GM19438 (cell line): Measurements from ENCODE around the gene PTCD1.
A peak's percentile ranks its signal among the peaks of the same experiment; 100 is the strongest.

Source experiments
- ATAC-seq: cut with Tn5 transposase; IDR thresholded peaks from one replicate; pipeline ENCODE4 v1.9.1; 2021; ENCODE audit warnings: low read depth; ENCODE audit not compliant: unreplicated experiment

The PTCD1 gene

GRCh38 chr7:99410635-99411034 is 28.0 kb downstream of the PTCD1 start:
- no peak for ATAC-seq

DNA sequence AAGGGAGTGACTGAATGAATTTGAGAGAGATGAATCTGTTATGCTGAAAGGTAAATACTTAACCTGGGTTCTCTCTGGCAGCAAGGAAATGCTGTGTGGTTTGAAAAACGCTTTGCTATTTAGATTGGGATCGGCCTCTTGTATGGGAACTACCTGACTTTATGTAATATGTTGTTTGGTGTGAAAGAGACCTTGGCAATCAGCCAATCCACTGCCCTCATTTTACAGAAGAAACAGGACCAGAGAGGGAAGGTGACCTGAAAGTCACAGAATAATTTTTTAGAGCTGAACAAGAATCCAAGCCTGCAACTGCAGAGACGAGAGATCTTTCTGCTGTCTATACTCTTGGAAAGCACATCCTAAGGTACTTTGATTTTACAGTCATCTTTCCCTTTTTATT is 28.8 kb downstream of the PTCD1 start:
- no peak for ATAC-seq

GRCh38 chr7:99409192-99409572 is 29.4 kb downstream of the PTCD1 start:
- ATAC-seq, result no peak

DNA sequence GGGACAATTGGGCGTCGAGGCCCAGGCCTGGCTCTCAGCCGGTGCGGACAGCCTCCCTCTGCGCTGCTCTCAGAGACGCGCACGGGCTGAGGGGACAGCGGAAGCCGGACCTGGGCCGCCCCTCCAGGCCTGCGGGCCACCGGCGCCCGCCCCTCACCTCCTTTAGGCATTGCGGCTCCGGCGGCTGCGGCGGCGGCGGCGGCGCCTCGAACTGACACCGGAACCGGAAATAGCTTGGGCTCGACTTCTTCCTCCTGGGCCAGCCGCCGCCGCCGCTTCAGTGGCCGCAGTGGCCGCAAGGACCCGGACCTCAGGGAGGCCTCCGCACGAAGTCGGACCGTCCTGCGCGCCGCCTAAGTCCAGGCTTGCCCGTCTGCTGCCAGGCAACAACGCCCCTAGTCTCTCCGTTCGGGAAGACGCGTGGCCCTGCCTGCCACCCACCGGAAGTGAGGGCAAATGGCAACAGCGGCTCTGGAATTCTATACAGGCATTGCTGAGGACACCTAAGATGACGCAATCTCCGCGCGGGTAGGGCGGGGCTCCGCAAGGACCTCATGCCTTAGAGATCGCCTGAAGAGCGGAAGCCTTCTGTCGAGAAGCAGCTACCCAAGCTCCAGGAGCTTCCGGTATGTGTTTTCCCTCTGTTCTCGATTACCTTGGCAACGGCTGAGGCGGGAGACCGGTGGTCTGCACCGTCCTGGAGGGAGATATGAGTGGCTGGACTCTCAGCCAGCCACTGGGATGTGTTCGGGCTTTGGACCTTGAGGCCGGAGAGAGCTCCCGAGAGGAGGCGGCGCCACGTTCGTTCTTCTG is 30.0 kb downstream of the PTCD1 start, which contains the start of the genes BUD31 and PDAP1:
Gene BUD31 (plus strand): TSS at position 591 of the 813 bp plus-strand sequence. CDS start 2,124 bp downstream, outside the sequence.
Gene PDAP1 (minus strand): TSS at position 219 of the 813 bp plus-strand sequence. CDS start 49 bp downstream, at position 170.
- peak; percentile 83 for ATAC-seq

- no peak for ATAC-seq
Measured at GRCh38 chr7:99407872-99408378, 30.7 kb downstream of the PTCD1 start.

- no peak for ATAC-seq
Measured at GRCh38 chr7:99406557-99406956, 32.0 kb downstream of the PTCD1 start.

DNA sequence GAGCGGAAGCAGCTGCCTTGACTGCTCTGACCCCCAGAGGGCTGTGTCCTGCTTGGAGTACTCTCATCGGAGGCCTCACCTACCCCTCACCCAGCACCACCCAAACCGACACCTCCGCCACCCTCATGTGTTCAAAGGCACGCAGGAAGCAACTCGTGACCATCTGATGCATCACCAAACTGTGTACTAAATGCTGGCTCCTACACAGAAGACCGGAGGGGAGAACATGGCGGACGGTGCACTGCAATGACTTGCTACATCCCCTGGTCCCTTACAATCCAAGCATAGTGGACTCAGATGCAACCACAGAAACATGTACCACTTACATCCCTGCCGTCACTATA is 33.6 kb downstream of the PTCD1 start:
- ATAC-seq, result no peak

GRCh38 chr7:99404235-99404976 is 34.2 kb downstream of the PTCD1 start:
- no peak for ATAC-seq

GRCh38 chr7:99403764-99404163 is 34.8 kb downstream of the PTCD1 start:
- ATAC-seq, result no peak

GRCh38 chr7:99402854-99403253 is 35.7 kb downstream of the PTCD1 start:
- no peak for ATAC-seq

DNA sequence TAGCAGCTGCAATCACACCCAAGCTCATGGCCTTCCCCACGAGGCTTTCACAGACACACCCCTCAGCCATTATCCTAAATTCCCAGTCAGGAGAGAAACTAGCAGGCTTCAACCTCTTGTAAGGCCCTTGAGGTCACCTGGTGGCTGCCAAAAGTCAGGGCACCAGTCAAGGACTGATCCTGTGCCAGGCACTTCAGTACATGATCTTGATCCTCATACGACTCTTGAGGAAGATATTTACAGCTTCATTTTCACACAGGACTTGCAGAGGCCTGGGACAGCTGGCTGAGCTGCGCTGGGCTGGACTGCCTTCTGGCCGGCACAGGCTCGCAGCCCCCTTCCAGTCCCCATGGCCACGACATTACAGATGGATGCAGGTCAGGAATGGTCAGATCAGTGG is 39.0 kb downstream of the PTCD1 start:
- no peak for ATAC-seq

GRCh38 chr7:99398891-99399445 is 39.6 kb downstream of the PTCD1 start:
- ATAC-seq, result no peak

DNA sequence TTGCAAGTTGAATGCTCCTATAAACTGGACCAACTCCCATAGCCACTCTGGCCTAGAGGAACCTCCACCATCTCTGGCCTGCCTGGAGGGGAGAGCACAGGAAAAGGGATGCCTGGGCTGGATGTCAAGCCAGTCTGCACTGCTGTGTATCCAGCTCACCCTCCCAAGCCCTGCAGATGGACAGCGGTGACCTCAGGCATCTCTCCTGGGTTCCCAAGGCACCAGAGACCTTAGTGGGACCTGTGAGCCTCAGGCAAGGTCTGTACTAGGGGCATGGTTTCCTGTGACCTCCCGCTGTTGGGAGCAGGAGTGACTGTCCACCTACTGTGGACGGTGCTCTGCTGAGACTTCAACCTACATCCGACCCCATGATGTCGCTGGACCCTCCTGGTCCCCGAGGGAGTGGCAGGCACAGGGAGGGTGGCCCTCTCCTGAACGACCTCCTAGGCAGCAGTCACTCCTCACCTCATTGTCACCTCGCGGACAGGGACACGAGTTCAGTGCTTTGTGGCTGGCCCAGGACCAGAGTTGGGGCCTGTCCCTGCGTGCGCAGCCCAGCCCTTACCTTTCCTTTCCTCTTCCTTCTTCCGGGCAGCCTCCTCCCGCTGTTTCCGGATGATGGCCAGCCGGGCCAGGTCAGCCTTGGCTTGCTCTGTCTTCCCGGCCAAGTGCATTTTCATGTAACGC is 41.2 kb downstream of the PTCD1 start:
- no peak for ATAC-seq

DNA sequence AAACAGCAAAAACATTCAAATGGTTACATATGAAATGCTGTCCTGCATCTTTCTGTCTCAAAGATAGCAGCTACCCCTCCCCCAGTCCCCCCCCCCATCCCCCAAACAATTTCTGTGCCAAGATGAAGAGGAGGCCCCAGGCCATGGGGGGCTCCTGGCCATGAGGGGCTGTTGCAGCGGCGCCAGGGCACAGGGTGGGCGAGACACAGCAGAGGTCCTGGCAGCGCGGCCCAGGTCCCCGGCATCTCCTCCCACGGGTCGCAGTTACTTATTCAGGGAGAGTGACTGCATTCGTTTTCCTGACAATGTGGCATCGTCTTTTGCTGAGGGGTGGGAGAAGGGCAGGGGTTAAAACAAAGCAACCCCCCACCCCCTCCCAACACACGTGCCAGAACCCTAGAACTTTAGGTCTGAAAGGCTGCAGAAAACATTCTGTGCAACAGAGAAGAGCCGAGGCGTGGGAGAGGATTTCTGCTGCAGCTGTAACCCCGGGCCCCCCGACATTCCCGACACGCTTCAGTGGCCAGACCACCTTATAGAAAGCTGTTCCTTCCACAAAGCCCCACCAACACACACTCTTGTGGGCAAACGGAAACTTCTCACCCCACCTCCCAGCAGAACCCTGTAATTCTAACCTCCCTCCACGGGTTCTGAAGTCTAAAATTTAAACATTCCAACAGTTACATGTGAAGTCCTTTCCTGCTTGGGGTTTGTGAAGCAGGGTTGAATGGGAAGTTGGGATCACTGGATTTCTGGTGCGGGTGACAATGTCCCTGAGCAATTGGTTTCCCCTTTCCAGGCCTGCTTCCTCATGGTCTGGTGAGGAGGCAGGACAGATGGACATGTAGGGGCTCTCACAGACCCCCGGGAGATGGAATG is 41.9 kb downstream of the PTCD1 start:
- no peak for ATAC-seq

- no peak for ATAC-seq
Measured at GRCh38 chr7:99395616-99396327, 42.8 kb downstream of the PTCD1 start.

GRCh38 chr7:99394188-99394502 is 44.5 kb downstream of the PTCD1 start:
- no peak for ATAC-seq

DNA sequence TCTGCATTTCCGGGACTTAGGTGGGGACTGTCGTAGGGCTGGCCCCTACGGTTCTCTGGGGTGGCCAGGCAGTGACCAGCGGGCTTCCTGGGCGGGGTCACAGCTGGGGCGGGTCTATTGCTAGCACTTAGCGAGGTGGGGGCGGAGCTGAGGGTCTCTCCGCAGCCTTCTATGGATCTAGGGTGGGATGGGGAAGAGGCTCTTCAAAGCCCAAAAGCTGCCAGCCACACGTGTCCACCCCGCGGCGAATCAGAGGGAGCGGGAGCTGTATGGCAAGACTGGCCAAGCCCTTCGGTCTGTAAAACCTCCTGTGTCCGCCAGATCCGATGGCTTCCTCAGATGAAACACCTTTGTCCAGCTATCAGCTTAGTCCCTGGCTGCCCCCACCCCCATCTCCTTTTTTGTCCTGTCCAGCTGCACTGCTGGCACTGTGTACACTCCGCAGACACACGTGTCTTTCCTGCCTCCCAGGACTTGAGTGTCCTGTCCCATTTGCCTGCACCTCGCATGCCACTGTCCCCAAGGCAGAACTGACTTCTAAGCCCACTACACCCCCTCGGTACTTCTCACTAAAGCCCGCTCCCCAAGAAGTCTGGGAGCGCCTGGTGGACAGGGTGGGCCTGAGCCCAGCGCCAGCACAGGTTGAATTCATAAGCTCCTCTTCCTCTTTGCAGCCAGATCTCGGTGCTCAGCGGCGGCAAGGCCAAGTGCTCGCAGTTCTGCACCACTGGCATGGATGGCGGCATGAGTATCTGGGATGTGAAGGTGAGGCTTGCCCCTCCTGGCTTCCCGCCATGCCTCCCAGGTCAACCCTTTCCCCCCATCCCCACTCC is 45.0 kb downstream of the PTCD1 start:
- ATAC-seq, result no peak

- peak; percentile 54 for ATAC-seq
Measured at GRCh38 chr7:99392659-99393354, 45.8 kb downstream of the PTCD1 start.
